Endodermal cell (in vitro differentiated cells): ENCODE data around the gene LIMS1. TPM values are rescaled to one million over a fixed set of nuclear protein-coding genes. Genes with fewer than 3 reads are reported as not detected.

Source experiments
- DNase-seq: peaks from one replicate; pipeline ENCODE4 v3.0.0-alpha.2; 2017
- H3K27ac ChIP-seq: 2 replicates; pipeline ENCODE4 v1.5.1; 2013; ENCODE audit warnings: mild to moderate bottlenecking, low read depth, low read length, moderate library complexity
- H3K27me3 ChIP-seq: 2 replicates; pipeline ENCODE4 v1.6.1; 2013; ENCODE audit warnings: mild to moderate bottlenecking, low read length, moderate library complexity; ENCODE audit not compliant: insufficient read depth, control insufficient read depth, poor library complexity, severe bottlenecking
- H3K36me3 ChIP-seq: 2 replicates; pipeline ENCODE4 v1.7.0; 2013; ENCODE audit warnings: mild to moderate bottlenecking, low read length, moderate library complexity; ENCODE audit not compliant: control insufficient read depth, insufficient read depth
- H3K4me1 ChIP-seq: one replicate; pipeline ENCODE4 v1.7.0; 2013; ENCODE audit warnings: low read length; ENCODE audit not compliant: control insufficient read depth, insufficient read depth
- H3K4me3 ChIP-seq: 2 replicates; pipeline ENCODE4 v1.5.1; 2013; ENCODE audit warnings: mild to moderate bottlenecking, low read length, moderate library complexity
- H3K9ac ChIP-seq: 2 replicates; pipeline ENCODE4 v1.6.1; 2013; ENCODE audit warnings: mild to moderate bottlenecking, low read length, moderate library complexity; ENCODE audit not compliant: poor library complexity, severe bottlenecking; ENCODE audit errors: extremely low read depth
- H3K9me3 ChIP-seq: 2 replicates; pipeline ENCODE4 v1.6.1; 2013; ENCODE audit warnings: mild to moderate bottlenecking, low read length, moderate library complexity; ENCODE audit not compliant: control insufficient read depth
- H3K27ac Mint-ChIP-seq: 2 replicates; pipeline ENCODE4 v1.8.0; 2020; ENCODE audit warnings: mixed read lengths
- H3K27me3 Mint-ChIP-seq: 2 replicates; pipeline ENCODE4 v1.8.0; 2021; ENCODE audit warnings: mild to moderate bottlenecking, mixed read lengths; ENCODE audit not compliant: insufficient read depth
- H3K36me3 Mint-ChIP-seq: 2 replicates; pipeline ENCODE4 v1.8.0; 2020; ENCODE audit warnings: low read depth, mixed read lengths
- H3K4me1 Mint-ChIP-seq: 2 replicates; pipeline ENCODE4 v1.8.0; 2020; ENCODE audit warnings: mixed read lengths
- H3K4me3 Mint-ChIP-seq: 2 replicates; pipeline ENCODE4 v1.8.0; 2020; ENCODE audit warnings: mild to moderate bottlenecking, moderate library complexity, mixed read lengths
- H3K9me3 Mint-ChIP-seq: 2 replicates; pipeline ENCODE4 v1.8.0; 2020; ENCODE audit warnings: mild to moderate bottlenecking, mixed read lengths
- WGBS, 2 experiments: methylation state at CpG; one replicate each; pipeline versions ENCODE4 v1.1.5 to v1.1.7; 2013; ENCODE audit warnings: missing lambda C conversion rate in 2 of 2, mixed read lengths in 1 of 2; ENCODE audit not compliant: insufficient coverage in 1 of 2, insufficient read length in 1 of 2; 5-methylcytosine and 5-hydroxymethylcytosine counted together
- total RNA-seq, 2 donors: library from RNA; stranded (reverse); fragmentation: NEBNext Ultra II Directional in 1 of 2; extraction: Animal tissue kit (Norgen Biotek cat#: 25700) in 1 of 2; gene quantifications; 2 replicates in 1 of 2; 3 replicates in 1 of 2; pipeline ENCODE4 v1.2.1, GENCODE V29; 2021
- TF ChIP-seq, protein P1 (sequence below): fragments of 200-600 bp; sonication (generic); conservative IDR thresholded peaks from 2 replicates; pipeline ENCODE4 v1.5.0; 2021; ENCODE audit warnings: antibody characterized with exemption, mild to moderate bottlenecking

Gene LIMS1
- total RNA-seq, 2 donors from 2014 or later: 45.9 to 46.6 TPM

DNA sequence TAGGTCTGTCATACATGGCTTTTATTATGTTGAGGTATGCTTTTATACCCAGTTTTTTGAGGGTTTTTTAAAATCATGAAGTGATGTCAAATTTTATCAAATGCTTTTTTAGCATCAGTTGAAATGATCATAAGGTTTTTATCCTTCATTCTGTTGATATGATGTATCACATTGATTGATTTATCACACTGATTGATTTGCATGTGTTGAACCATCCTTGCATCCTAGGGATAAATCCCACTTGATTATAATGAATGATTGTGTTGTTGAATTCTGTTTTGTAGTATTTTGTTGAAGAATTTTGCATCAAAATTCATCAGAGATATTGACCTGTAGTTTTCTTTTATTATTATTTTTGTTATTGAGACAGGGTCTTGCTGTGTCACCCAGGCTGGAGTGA is 68.2 kb downstream of the LIMS1 start:
- H3K36me3 Mint-ChIP-seq: peaks cover 6% of the 10 kb centered on the region
- peaks cover 9% of the 10 kb centered on the region for H3K9me3 Mint-ChIP-seq
- no peak overlapping the region for H3K4me3 ChIP-seq
- no peak overlapping the region for H3K27ac ChIP-seq
- no peaks in the 10 kb centered on the region for H3K4me1 ChIP-seq
- H3K9ac ChIP-seq: no peak overlapping the region
- TF ChIP-seq, protein P1, sequence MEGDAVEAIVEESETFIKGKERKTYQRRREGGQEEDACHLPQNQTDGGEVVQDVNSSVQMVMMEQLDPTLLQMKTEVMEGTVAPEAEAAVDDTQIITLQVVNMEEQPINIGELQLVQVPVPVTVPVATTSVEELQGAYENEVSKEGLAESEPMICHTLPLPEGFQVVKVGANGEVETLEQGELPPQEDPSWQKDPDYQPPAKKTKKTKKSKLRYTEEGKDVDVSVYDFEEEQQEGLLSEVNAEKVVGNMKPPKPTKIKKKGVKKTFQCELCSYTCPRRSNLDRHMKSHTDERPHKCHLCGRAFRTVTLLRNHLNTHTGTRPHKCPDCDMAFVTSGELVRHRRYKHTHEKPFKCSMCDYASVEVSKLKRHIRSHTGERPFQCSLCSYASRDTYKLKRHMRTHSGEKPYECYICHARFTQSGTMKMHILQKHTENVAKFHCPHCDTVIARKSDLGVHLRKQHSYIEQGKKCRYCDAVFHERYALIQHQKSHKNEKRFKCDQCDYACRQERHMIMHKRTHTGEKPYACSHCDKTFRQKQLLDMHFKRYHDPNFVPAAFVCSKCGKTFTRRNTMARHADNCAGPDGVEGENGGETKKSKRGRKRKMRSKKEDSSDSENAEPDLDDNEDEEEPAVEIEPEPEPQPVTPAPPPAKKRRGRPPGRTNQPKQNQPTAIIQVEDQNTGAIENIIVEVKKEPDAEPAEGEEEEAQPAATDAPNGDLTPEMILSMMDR: no peak
- no peaks in the 10 kb centered on the region for H3K27me3 ChIP-seq
- no peaks in the 10 kb centered on the region for H3K27me3 Mint-ChIP-seq
- no peak for DNase-seq
- H3K27ac Mint-ChIP-seq: no peak overlapping the region
- peaks cover 7% of the 10 kb centered on the region for H3K4me1 Mint-ChIP-seq
- H3K4me3 Mint-ChIP-seq: no peak overlapping the region
- peaks cover 2% of the 10 kb centered on the region for H3K36me3 ChIP-seq
- H3K9me3 ChIP-seq: peaks cover 5% of the 10 kb centered on the region

DNA sequence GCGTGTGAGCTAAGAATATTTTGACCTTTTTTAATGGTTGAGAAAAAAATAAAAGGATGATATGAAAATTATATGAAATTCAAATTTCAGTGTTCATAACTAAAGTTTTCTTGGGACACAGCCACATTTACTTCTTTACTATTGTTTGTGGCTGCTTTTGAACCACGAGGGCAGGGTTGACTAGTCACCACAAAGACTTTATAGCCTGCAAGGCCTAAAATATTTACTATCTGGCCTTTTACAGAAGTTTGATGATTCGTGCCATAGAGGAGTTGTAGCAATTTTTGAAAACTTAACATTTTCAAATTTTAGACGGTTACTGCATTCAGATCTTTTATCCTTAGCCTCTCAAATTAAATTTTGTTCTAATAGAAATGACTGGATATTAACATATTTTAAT is 69.9 kb downstream of the LIMS1 start:
- peaks cover 6% of the 10 kb centered on the region for H3K36me3 Mint-ChIP-seq
- TF ChIP-seq, protein P1: no peak
- H3K27me3 Mint-ChIP-seq: no peaks in the 10 kb centered on the region
- no peak overlapping the region for H3K27ac Mint-ChIP-seq
- Histone ChIP-seq H3K4me3 (no peak overlapping the region), H3K9me3 (peaks cover 5% of the 10 kb centered on the region), H3K4me1 (peaks cover 2% of the 10 kb centered on the region), H3K27ac (no peak overlapping the region), H3K9ac (no peak overlapping the region), H3K36me3 (peaks cover 1% of the 10 kb centered on the region), H3K27me3 (no peaks in the 10 kb centered on the region)
- WGBS, 2 experiments: 60 to 96% methylated on average over 1 to 4 of the region's 4 CpGs
- peaks cover 16% of the 10 kb centered on the region for H3K4me1 Mint-ChIP-seq
- H3K4me3 Mint-ChIP-seq: no peak overlapping the region
- H3K9me3 Mint-ChIP-seq: peaks cover 7% of the 10 kb centered on the region
- no peak for DNase-seq

- peaks cover 6% of the 10 kb centered on the region for H3K4me1 ChIP-seq
- H3K27me3 ChIP-seq: no peaks in the 10 kb centered on the region
- H3K27ac ChIP-seq: no peak overlapping the region
- H3K9me3 Mint-ChIP-seq: peaks cover under 1% of the 10 kb centered on the region
- peaks cover 5% of the 10 kb centered on the region for H3K9me3 ChIP-seq
- H3K36me3 Mint-ChIP-seq: peaks cover 2% of the 10 kb centered on the region
- TF ChIP-seq, protein P1: no peak
- no peaks in the 10 kb centered on the region for H3K27me3 Mint-ChIP-seq
- H3K4me3 Mint-ChIP-seq: no peak overlapping the region
- H3K36me3 ChIP-seq: no peaks in the 10 kb centered on the region
- 98 to 100% methylated on average over 3 of the region's 3 CpGs for WGBS, 2 experiments
- no peak overlapping the region for H3K4me3 ChIP-seq
- no peak overlapping the region for H3K27ac Mint-ChIP-seq
- DNase-seq: no peak
- H3K9ac ChIP-seq: no peak overlapping the region
- H3K4me1 Mint-ChIP-seq: peaks cover 22% of the 10 kb centered on the region
Measured at GRCh38 chr2:108605947-108606346, 71.7 kb downstream of the LIMS1 start.
